Non-pigmented ciliary epithelial cell (primary cell): ENCODE data around the gene CNDP1.
A peak's percentile ranks its signal among the peaks of the same experiment; 100 is the strongest.

ENCODE experiments used
- DNase-seq: peaks from one replicate; pipeline ENCODE4 v3.0.0-alpha.2; 2010; ENCODE audit warnings: low read depth

The CNDP1 gene

GRCh38 chr18:74582642-74583041, 48.3 kb downstream of the CNDP1 start:
- DNase-seq = no peak

GRCh38 chr18:74587441-74587840, 53.1 kb downstream of the CNDP1 start:
- DNase-seq = no peak

- no peak for DNase-seq
Observed at GRCh38 chr18:74589021-74589420, 54.7 kb downstream of the CNDP1 start.

GRCh38 chr18:74589811-74590210, 55.5 kb downstream of the CNDP1 start:
- DNase-seq = no peak

- DNase-seq = no peak
Observed at GRCh38 chr18:74590671-74591070, 56.4 kb downstream of the CNDP1 start.

- no peak for DNase-seq
Observed at GRCh38 chr18:74595431-74595830, 61.1 kb downstream of the CNDP1 start.

GRCh38 chr18:74597034-74597661, 62.8 kb downstream of the CNDP1 start:
- DNase-seq = no peak

- peak; percentile 54 for DNase-seq
Observed at GRCh38 chr18:74597662-74598349, 63.5 kb downstream of the CNDP1 start, which contains the start of gene ZNF407. Gene ZNF407 (plus strand): TSS chr18:74597870. CDS start chr18:74631020, 33,150 bp downstream.

- DNase-seq = no peak
Observed at GRCh38 chr18:74598350-74599001, 64.2 kb downstream of the CNDP1 start.

- DNase-seq = no peak
Observed at GRCh38 chr18:74604361-74604760, 70.1 kb downstream of the CNDP1 start.

- DNase-seq = peak; percentile 59
Observed at GRCh38 chr18:74604774-74605173, 70.5 kb downstream of the CNDP1 start.

GRCh38 chr18:74608681-74609080, 74.4 kb downstream of the CNDP1 start:
- no peak for DNase-seq

GRCh38 chr18:74609535-74609934, 75.2 kb downstream of the CNDP1 start:
- peak; percentile 57 for DNase-seq

GRCh38 chr18:74610051-74610615, 75.8 kb downstream of the CNDP1 start:
- DNase-seq = no peak

GRCh38 chr18:74610860-74611259, 76.6 kb downstream of the CNDP1 start:
- DNase-seq = no peak

- no peak for DNase-seq
Observed at GRCh38 chr18:74611765-74612164, 77.5 kb downstream of the CNDP1 start.

GRCh38 chr18:74613381-74613780, 79.1 kb downstream of the CNDP1 start:
- DNase-seq = no peak

- DNase-seq = no peak
Observed at GRCh38 chr18:74616494-74616893, 82.2 kb downstream of the CNDP1 start.

- no peak for DNase-seq
Observed at GRCh38 chr18:74617486-74617885, 83.2 kb downstream of the CNDP1 start.

GRCh38 chr18:74622072-74622471, 87.8 kb downstream of the CNDP1 start:
- no peak for DNase-seq

- DNase-seq = no peak
Observed at GRCh38 chr18:74623047-74623816, 88.9 kb downstream of the CNDP1 start.

GRCh38 chr18:74624466-74624865, 90.2 kb downstream of the CNDP1 start:
- DNase-seq = no peak
